Hepatocyte (in vitro differentiated cells): Measurements from ENCODE around the gene SMIM41. TPM values are rescaled to one million over a fixed set of nuclear protein-coding genes. Genes with fewer than 3 reads are reported as not detected.

Experiments used
- DNase-seq: peaks from one replicate; pipeline ENCODE4 v3.0.0-alpha.2; 2016; ENCODE audit warnings: low spot score
- H2AFZ ChIP-seq: fragments of 200-600 bp; sonication (generic); 2 replicates; pipeline ENCODE4 v1.6.0; 2016; ENCODE audit warnings: antibody characterized with exemption, mild to moderate bottlenecking
- H3K27ac ChIP-seq: fragments of 200-600 bp; sonication (generic); 2 replicates; pipeline ENCODE4 v1.5.1; 2016; ENCODE audit warnings: mild to moderate bottlenecking
- H3K27me3 ChIP-seq: fragments of 200-600 bp; sonication (generic); 2 replicates; pipeline ENCODE4 v1.6.1; 2016
- H3K36me3 ChIP-seq: fragments of 200-600 bp; sonication (generic); replicated peaks from 2 replicates; pipeline ENCODE4 v1.5.1; 2016; ENCODE audit warnings: low read depth; ENCODE audit not compliant: insufficient read depth
- H3K4me1 ChIP-seq: fragments of 200-600 bp; sonication (generic); 2 replicates; pipeline ENCODE4 v1.5.1; 2016; ENCODE audit warnings: mild to moderate bottlenecking, moderate library complexity; ENCODE audit not compliant: insufficient read depth
- H3K4me2 ChIP-seq: fragments of 200-600 bp; sonication (generic); 2 replicates; pipeline ENCODE4 v1.6.0; 2016
- H3K4me3 ChIP-seq: fragments of 200-600 bp; sonication (generic); 2 replicates; pipeline ENCODE4 v1.5.1; 2016; ENCODE audit warnings: mild to moderate bottlenecking
- H3K79me2 ChIP-seq: fragments of 200-600 bp; sonication (generic); 2 replicates; pipeline ENCODE4 v1.6.0; 2017; ENCODE audit warnings: mild to moderate bottlenecking
- H3K9me2 ChIP-seq: fragments of 200-600 bp; sonication (generic); replicated peaks from 2 replicates; pipeline ENCODE4 v1.6.0; 2017; ENCODE audit warnings: mild to moderate bottlenecking; ENCODE audit not compliant: insufficient read depth
- H3K9me3 ChIP-seq: fragments of 200-600 bp; sonication (generic); 2 replicates; pipeline ENCODE4 v1.5.1; 2016; ENCODE audit warnings: low read depth, mild to moderate bottlenecking
- H4K20me1 ChIP-seq: fragments of 200-600 bp; sonication (generic); 2 replicates; pipeline ENCODE4 v1.6.0; 2016; ENCODE audit warnings: mild to moderate bottlenecking; ENCODE audit not compliant: insufficient read depth, poor library complexity, severe bottlenecking
- CTCF ChIP-seq: fragments of 200-600 bp; sonication (generic); IDR thresholded peaks from 2 replicates; pipeline ENCODE4 v1.5.1; 2016; ENCODE audit warnings: antibody characterized with exemption, mild to moderate bottlenecking; ENCODE audit not compliant: poor library complexity
- EZH2 ChIP-seq: fragments of 200-600 bp; sonication (generic); IDR thresholded peaks from 2 replicates; pipeline ENCODE4 v1.6.1; 2016; ENCODE audit warnings: antibody characterized with exemption, mild to moderate bottlenecking, borderline replicate concordance
- EZH2phosphoT487 ChIP-seq: fragments of 200-600 bp; sonication (generic); IDR thresholded peaks from one replicate; pipeline ENCODE4 v1.6.1; 2018; ENCODE audit warnings: antibody characterized with exemption, mild to moderate bottlenecking, low read depth, moderate library complexity; ENCODE audit not compliant: unreplicated experiment, severe bottlenecking
- WGBS: methylation state at CpG from one replicate; pipeline ENCODE4 v1.1.6; 2016; ENCODE audit warnings: low lambda C conversion rate; ENCODE audit errors: missing lambda C conversion rate; 5-methylcytosine and 5-hydroxymethylcytosine counted together
- polyA plus RNA-seq: library from polyadenylated mRNA; unstranded; fragments of >200 nt; fragmentation: Nextera tagmentation; extraction: Ambion mirVana; gene quantifications from 2 replicates; pipeline ENCODE4 v1.2.1, GENCODE V29; 2016
- total RNA-seq: library from RNA; depleted of rRNA; stranded (reverse); fragments of >200 nt; gene quantifications from 2 replicates; pipeline ENCODE4 v1.2.3, GENCODE V29; 2014

The SMIM41 gene
- total and polyA plus RNA-seq, 2 experiments from 2014 or later: not detected

GRCh38 chr12:52055731-52056711 is 23.5 kb upstream of the SMIM41 start:
- Histone ChIP-seq H3K36me3 (no peaks in the 10 kb centered on the region), H3K27me3 (no peaks in the 10 kb centered on the region), H3K4me1 (no peaks in the 10 kb centered on the region), H3K4me3 (no peak overlapping the region), H3K27ac (no peak overlapping the region), H3K4me2 (no peak overlapping the region), H3K79me2 (no peaks in the 10 kb centered on the region), H4K20me1 (peaks cover 7% of the 10 kb centered on the region), H3K9me3 (no peaks in the 10 kb centered on the region), H2AFZ (no peak overlapping the region), H3K9me2 (no peaks in the 10 kb centered on the region)
- peak; percentile 19 for DNase-seq
- 94% methylated on average over 23 of the region's 27 CpGs for WGBS
- no peak for TF ChIP-seq CTCF
- TF ChIP-seq EZH2phosphoT487: no peak
- TF ChIP-seq EZH2: no peak

- DNase-seq: peak; percentile 20
These were observed 22.5 kb upstream of the SMIM41 start for GRCh38 chr12:52056801-52057637.

GRCh38 chr12:52057638-52058576 is 21.6 kb upstream of the SMIM41 start:
- Histone ChIP-seq H3K27me3 (no peaks in the 10 kb centered on the region), H4K20me1 (peaks cover 7% of the 10 kb centered on the region), H2AFZ (no peak overlapping the region), H3K79me2 (no peaks in the 10 kb centered on the region), H3K27ac (no peak overlapping the region), H3K36me3 (no peaks in the 10 kb centered on the region), H3K9me2 (no peaks in the 10 kb centered on the region), H3K4me1 (no peaks in the 10 kb centered on the region), H3K9me3 (no peaks in the 10 kb centered on the region), H3K4me2 (no peak overlapping the region), H3K4me3 (no peak overlapping the region)
- no peak for TF ChIP-seq EZH2
- TF ChIP-seq CTCF: no peak
- no peak for TF ChIP-seq EZH2phosphoT487
- no peak for DNase-seq
- 91% methylated on average over 14 of the region's 14 CpGs for WGBS

More at GRCh38 chr12:52056801-52057637, 22.5 kb upstream of the SMIM41 start:
- H3K4me3 ChIP-seq: no peak overlapping the region
- H4K20me1 ChIP-seq: peaks cover 7% of the 10 kb centered on the region
- H3K79me2 ChIP-seq: no peaks in the 10 kb centered on the region
- H3K9me2 ChIP-seq: no peaks in the 10 kb centered on the region
- no peak for TF ChIP-seq EZH2phosphoT487
- H3K4me2 ChIP-seq: no peak overlapping the region
- 92% methylated on average over 23 of the region's 23 CpGs for WGBS
- H3K4me1 ChIP-seq: no peaks in the 10 kb centered on the region
- H3K36me3 ChIP-seq: no peaks in the 10 kb centered on the region
- no peak overlapping the region for H3K27ac ChIP-seq
- H3K27me3 ChIP-seq: no peaks in the 10 kb centered on the region
- no peak overlapping the region for H2AFZ ChIP-seq
- H3K9me3 ChIP-seq: no peaks in the 10 kb centered on the region
